ENCODE measurements around the gene MARVELD3.

GRCh38 chr16:71629278-71630016 is 3.5 kb downstream of the MARVELD3 start:
- no peak for TF ChIP-seq POLR2A (IDR thresholded peaks at IDR 0.05)
- TF ChIP-seq, protein P1, sequence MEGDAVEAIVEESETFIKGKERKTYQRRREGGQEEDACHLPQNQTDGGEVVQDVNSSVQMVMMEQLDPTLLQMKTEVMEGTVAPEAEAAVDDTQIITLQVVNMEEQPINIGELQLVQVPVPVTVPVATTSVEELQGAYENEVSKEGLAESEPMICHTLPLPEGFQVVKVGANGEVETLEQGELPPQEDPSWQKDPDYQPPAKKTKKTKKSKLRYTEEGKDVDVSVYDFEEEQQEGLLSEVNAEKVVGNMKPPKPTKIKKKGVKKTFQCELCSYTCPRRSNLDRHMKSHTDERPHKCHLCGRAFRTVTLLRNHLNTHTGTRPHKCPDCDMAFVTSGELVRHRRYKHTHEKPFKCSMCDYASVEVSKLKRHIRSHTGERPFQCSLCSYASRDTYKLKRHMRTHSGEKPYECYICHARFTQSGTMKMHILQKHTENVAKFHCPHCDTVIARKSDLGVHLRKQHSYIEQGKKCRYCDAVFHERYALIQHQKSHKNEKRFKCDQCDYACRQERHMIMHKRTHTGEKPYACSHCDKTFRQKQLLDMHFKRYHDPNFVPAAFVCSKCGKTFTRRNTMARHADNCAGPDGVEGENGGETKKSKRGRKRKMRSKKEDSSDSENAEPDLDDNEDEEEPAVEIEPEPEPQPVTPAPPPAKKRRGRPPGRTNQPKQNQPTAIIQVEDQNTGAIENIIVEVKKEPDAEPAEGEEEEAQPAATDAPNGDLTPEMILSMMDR (IDR thresholded peaks at IDR 0.05 in 4 of 5, conservative IDR thresholded peaks at IDR 0.05 in 1 of 5), result no peak

Measured in gastrocnemius medialis (tissue), 4 donors.